ENCODE data around the gene TTLL5.

TTLL5 gene

DNA sequence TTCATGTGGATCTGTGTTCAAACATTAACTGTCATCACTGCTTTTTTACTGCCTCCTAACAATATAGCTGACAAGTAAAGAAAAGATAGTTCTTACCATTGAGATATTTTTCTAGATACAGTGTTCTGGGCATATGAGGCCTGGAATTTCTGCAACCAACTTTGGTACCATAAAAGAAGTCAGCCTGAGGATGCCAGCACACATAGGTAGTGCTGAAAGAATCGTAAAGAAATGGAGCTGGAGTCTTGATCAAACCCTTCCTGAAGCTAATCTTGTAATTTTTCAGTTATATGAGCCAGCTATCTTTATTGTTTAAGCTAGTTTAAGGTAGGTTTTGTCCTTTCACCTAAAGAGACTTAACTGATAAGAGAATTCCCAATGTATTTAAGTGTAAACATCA is 11.7 kb upstream of the TTLL5 start:
- Histone ChIP-seq H3K27ac (ENCODE audit: low read depth, low read length, severe bottlenecking) (no peak overlapping the region), H3K4me3 (ENCODE audit: extremely low read depth, insufficient read depth, low read length, poor library complexity, severe bottlenecking) (no peak overlapping the region), H3K36me3 (ENCODE audit: control insufficient read depth, insufficient read depth, low read length) (peaks cover 55% of the 10 kb centered on the region), H3K9me3 (ENCODE audit: control insufficient read depth, low read length) (no peaks in the 10 kb centered on the region), H3K4me1 (ENCODE audit: control insufficient read depth, insufficient read depth, low read length, poor library complexity, severe bottlenecking) (peaks cover 29% of the 10 kb centered on the region)
- WGBS, 2 experiments (ENCODE audit: insufficient coverage in 2 of 2): 100% methylated on average over 1 of the region's 1 CpG; no CpG with 5 or more reads in 1 of the 2 experiments

DNA sequence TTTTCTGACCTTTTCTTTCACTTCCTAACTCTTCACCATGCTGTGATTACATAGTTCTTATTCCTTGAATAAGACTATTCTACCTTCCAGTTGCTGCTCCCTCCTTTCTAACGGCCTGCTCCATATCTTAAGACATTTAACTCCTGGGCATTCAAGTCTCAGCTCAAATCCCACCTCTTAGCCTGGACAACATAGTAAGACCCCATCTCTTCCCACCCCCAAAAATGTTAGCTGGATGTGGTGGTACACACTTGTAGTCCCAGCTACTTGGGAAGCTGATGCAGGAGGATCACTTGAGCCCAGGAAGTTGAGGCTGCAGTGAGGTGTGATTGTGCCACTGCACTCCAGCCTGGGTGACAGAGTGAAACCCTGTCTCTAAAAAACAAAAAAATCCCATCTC is 11.3 kb upstream of the TTLL5 start:
- no peaks in the 10 kb centered on the region for H3K9me3 ChIP-seq (ENCODE audit: control insufficient read depth, low read length)
- no peak overlapping the region for H3K4me3 ChIP-seq (ENCODE audit: extremely low read depth, insufficient read depth, low read length, poor library complexity, severe bottlenecking)
- 91 to 100% methylated on average over 1 of the region's 1 CpG for WGBS, 2 experiments (ENCODE audit: insufficient coverage in 2 of 2)
- no peak overlapping the region for H3K27ac ChIP-seq (ENCODE audit: low read depth, low read length, severe bottlenecking)
- peaks cover 29% of the 10 kb centered on the region for H3K4me1 ChIP-seq (ENCODE audit: control insufficient read depth, insufficient read depth, low read length, poor library complexity, severe bottlenecking)
- H3K36me3 ChIP-seq (ENCODE audit: control insufficient read depth, insufficient read depth, low read length): peaks cover 59% of the 10 kb centered on the region

DNA sequence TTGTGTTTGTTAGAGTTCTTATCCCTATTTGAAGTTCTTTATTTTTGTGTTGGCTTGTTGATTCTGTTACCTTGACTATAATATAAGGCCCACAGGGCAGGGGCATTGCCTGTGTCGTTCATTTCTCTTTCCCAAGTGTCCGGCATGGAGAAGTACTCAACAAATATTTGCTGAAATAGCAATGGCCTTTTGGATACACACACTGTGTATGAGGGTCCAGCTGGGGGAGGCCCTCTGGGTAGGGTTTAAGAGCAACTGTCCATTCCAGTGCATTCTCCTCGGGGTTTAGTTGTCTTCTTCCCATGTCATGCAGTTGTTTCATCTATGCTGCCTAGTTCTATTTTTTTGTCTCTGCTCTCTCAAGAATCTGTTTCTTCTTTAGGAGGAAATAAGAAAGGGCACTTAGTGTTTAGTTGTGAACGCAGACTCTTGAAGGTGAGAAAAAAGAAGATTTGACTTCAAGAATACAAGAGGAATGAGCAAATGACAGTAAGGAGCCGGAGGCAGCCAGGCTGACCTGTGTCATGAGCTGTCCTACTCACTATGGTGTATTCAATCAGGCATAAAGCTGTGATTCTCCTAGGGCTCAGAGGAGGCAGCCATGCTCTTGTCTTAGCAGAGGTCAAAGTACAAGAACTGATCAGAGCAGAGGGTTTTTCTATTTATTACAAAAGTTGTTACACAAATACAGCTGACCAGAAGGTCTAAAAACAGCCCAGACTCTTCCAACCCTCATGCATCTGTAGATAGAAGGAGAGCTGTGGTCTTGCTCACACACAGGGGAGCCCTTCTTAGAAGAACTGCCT is 10.6 kb upstream of the TTLL5 start:
- H3K9me3 ChIP-seq (ENCODE audit: control insufficient read depth, low read length): no peaks in the 10 kb centered on the region
- peaks cover 29% of the 10 kb centered on the region for H3K4me1 ChIP-seq (ENCODE audit: control insufficient read depth, insufficient read depth, low read length, poor library complexity, severe bottlenecking)
- 100% methylated on average over 2 of the region's 5 CpGs for WGBS, 2 experiments (ENCODE audit: insufficient coverage in 2 of 2)
- peaks cover 66% of the 10 kb centered on the region for H3K36me3 ChIP-seq (ENCODE audit: control insufficient read depth, insufficient read depth, low read length)
- no peak overlapping the region for H3K4me3 ChIP-seq (ENCODE audit: extremely low read depth, insufficient read depth, low read length, poor library complexity, severe bottlenecking)
- H3K27ac ChIP-seq (ENCODE audit: low read depth, low read length, severe bottlenecking): no peak overlapping the region

DNA sequence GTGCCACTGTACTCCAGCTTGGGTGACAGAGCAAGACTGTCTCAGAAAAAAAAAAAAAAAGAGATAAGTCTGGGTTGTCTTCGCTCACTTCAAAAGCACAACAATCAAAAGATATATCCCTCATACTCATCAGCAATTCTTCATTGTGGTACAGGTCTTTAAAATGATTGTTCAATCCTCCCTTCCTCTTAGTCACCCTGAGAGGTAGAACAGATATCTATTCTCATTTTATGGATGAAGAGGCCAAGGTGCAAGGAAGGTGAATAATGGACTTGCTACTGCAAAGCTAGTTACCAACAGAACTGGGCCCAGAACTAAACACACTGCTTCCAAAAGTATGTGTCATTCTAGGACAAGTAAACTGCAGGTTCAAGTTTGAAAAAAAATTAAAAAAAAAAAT is 7.5 kb upstream of the TTLL5 start:
- no peak overlapping the region for H3K4me3 ChIP-seq (ENCODE audit: extremely low read depth, insufficient read depth, low read length, poor library complexity, severe bottlenecking)
- H3K36me3 ChIP-seq (ENCODE audit: control insufficient read depth, insufficient read depth, low read length): peaks cover 86% of the 10 kb centered on the region
- H3K27ac ChIP-seq (ENCODE audit: low read depth, low read length, severe bottlenecking): no peak overlapping the region
- no peaks in the 10 kb centered on the region for H3K9me3 ChIP-seq (ENCODE audit: control insufficient read depth, low read length)
- no CpG with 5 or more reads among the region's 1 CpG for WGBS, 2 experiments (ENCODE audit: insufficient coverage in 2 of 2)
- H3K4me1 ChIP-seq (ENCODE audit: control insufficient read depth, insufficient read depth, low read length, poor library complexity, severe bottlenecking): peaks cover 2% of the 10 kb centered on the region

DNA sequence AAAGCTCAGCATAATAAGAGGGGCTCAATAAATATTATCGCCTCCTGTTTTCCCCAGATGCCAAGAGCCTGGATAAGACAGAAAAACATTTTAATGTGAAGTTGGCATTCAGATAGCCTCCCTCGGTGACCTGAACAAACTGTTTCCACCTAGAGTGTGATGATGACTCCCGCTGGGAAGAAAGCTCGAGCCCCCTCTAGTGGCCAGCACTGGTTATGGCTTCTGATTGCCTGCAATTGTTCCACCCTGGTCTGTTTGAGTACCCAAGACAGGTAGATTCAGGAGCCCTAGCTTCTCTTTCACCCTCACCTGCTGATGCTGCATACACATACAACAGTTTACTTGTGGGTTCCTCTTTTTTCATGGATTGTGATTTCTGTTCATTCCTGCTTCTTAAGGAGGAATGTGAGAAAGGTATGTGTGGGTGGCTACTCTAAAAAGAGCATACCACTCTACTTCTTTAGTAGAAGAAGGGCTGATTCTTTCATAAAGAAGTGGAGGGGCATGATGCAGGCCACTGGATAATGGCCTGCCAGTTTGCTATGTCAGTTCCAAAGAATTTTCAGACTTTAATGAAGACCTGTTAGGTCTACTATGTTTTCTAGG is 6.8 kb upstream of the TTLL5 start:
- Histone ChIP-seq H3K27ac (ENCODE audit: low read depth, low read length, severe bottlenecking) (no peak overlapping the region), H3K4me3 (ENCODE audit: extremely low read depth, insufficient read depth, low read length, poor library complexity, severe bottlenecking) (no peak overlapping the region), H3K9me3 (ENCODE audit: control insufficient read depth, low read length) (no peaks in the 10 kb centered on the region), H3K36me3 (ENCODE audit: control insufficient read depth, insufficient read depth, low read length) (peaks cover 83% of the 10 kb centered on the region), H3K4me1 (ENCODE audit: control insufficient read depth, insufficient read depth, low read length, poor library complexity, severe bottlenecking) (no peaks in the 10 kb centered on the region)
- 9 to 10% methylated on average over 3 to 4 of the region's 4 CpGs for WGBS, 2 experiments (ENCODE audit: insufficient coverage in 2 of 2)

DNA sequence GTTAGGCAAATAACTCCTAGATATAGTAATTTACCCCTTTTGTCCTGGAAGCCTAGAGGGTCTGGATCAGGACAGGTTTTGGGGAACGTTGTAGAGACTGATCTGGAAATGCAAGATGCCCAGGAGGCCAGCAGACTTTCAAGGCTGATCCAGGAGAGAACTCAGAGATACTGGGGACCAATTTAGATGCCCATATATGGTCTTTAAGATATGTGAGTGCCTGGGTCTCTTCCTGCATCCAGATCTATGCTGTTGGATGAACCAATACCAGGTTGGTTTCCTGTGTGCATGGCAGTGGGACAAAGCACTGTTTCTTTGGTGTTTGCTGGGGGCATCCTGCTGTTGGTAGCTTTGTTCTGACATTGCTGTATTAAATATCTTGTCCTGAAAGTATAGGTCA is 5.8 kb upstream of the TTLL5 start:
- H3K27ac ChIP-seq (ENCODE audit: low read depth, low read length, severe bottlenecking): no peak overlapping the region
- WGBS, 2 experiments (ENCODE audit: insufficient coverage in 2 of 2): 58 to 63% methylated on average over 1 of the region's 1 CpG

DNA sequence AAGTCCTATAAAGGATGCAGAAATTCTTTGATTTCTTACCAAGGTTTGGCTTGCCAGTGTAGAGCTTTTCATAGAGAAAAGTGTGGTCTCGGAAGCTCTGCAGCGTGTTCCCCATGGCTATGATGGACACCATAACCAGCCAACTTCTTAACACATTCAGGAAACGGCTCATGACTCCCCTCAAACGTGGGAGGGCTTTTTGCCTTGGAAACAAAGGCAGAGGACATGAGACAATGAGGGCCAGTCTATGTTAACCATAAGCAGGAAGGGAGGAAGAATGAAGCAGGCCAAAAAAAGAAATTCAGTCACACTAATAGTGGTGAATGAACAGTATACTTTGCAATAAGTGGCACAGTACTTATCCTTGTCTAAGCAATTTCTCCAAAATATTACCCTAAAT is 3.7 kb upstream of the TTLL5 start:
- Histone ChIP-seq H3K4me1 (ENCODE audit: control insufficient read depth, insufficient read depth, low read length, poor library complexity, severe bottlenecking) (no peaks in the 10 kb centered on the region), H3K9me3 (ENCODE audit: control insufficient read depth, low read length) (no peaks in the 10 kb centered on the region), H3K27ac (ENCODE audit: low read depth, low read length, severe bottlenecking) (no peak overlapping the region), H3K36me3 (ENCODE audit: control insufficient read depth, insufficient read depth, low read length) (peaks cover 52% of the 10 kb centered on the region), H3K4me3 (ENCODE audit: extremely low read depth, insufficient read depth, low read length, poor library complexity, severe bottlenecking) (no peak overlapping the region)
- 87% methylated on average over 3 of the region's 4 CpGs; no CpG with 5 or more reads in 1 of the 2 experiments for WGBS, 2 experiments (ENCODE audit: insufficient coverage in 2 of 2)

More for the DNA sequence above, 5.8 kb upstream of the TTLL5 start:
- Histone ChIP-seq H3K36me3 (ENCODE audit: control insufficient read depth, insufficient read depth, low read length) (peaks cover 73% of the 10 kb centered on the region), H3K4me3 (ENCODE audit: extremely low read depth, insufficient read depth, low read length, poor library complexity, severe bottlenecking) (no peak overlapping the region), H3K4me1 (ENCODE audit: control insufficient read depth, insufficient read depth, low read length, poor library complexity, severe bottlenecking) (no peaks in the 10 kb centered on the region), H3K9me3 (ENCODE audit: control insufficient read depth, low read length) (no peaks in the 10 kb centered on the region)

DNA sequence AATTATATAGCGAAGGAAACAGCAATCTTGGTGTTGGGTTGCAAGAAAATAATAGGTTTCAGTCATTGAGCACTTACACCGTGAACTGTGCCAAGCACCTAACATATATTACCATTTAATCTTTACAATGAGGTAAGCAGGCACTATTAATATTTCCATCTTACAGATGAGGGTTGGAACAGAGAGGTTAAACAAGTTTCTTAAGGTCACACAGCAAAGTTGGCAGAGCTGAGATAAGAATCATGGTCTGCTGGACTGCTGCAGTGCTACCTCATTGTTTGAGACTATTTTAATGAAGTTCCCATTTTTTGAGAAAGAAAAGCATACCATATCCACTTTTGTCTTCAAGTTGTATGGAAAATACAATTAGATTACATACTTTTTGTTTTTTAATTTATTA is 2.1 kb upstream of the TTLL5 start:
- WGBS, 2 experiments (ENCODE audit: insufficient coverage in 2 of 2): no CpG with 5 or more reads among the region's 2 CpGs
- H3K4me1 ChIP-seq (ENCODE audit: control insufficient read depth, insufficient read depth, low read length, poor library complexity, severe bottlenecking): peaks cover 6% of the 10 kb centered on the region
- no peaks in the 10 kb centered on the region for H3K9me3 ChIP-seq (ENCODE audit: control insufficient read depth, low read length)
- H3K4me3 ChIP-seq (ENCODE audit: extremely low read depth, insufficient read depth, low read length, poor library complexity, severe bottlenecking): no peak overlapping the region
- H3K27ac ChIP-seq (ENCODE audit: low read depth, low read length, severe bottlenecking): no peak overlapping the region
- H3K36me3 ChIP-seq (ENCODE audit: control insufficient read depth, insufficient read depth, low read length): peaks cover 46% of the 10 kb centered on the region

DNA sequence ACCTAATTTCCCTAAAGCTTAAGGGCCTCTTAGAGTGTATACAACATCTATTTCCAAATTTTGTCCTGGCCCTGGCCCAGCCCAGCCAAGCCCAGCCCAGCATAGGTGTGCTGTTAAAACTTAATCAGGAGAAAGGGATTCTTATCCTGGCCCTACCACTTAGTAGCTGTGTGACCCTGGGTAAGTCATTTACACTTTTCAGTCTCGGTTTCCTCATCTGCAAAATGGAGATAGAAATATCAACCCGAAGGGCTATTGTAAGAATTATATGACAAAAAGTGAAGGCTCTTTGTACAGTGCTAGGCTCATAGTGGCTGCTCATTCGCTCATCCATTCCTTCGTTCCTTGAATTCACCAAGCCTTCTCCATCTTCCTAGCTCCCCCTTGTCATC is 812 bp upstream of the TTLL5 start:
- 0 to 7% methylated on average over 2 to 4 of the region's 4 CpGs for WGBS, 2 experiments (ENCODE audit: insufficient coverage in 2 of 2)
- Histone ChIP-seq H3K36me3 (ENCODE audit: control insufficient read depth, insufficient read depth, low read length) (peaks cover 40% of the 10 kb centered on the region), H3K27ac (ENCODE audit: low read depth, low read length, severe bottlenecking) (no peak overlapping the region)

DNA sequence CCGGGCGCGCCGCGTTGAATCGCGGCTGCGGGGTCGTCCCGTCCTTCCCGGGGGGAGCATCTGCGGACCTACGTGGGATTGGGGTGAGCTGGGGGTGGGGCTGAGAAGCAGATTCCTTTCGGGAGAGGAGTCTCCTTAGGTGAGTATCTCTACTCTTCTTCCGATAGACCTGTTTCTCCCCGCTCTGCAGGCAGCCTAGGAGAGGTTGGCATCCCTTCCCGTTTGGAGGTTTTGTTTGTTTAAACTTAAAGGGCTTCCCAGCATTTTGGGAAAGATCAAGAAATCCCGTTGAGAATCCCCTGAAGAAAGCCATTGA is 411 bp downstream of the TTLL5 start:
- H3K4me1 ChIP-seq (ENCODE audit: control insufficient read depth, insufficient read depth, low read length, poor library complexity, severe bottlenecking): peaks cover 6% of the 10 kb centered on the region
- H3K27ac ChIP-seq (ENCODE audit: low read depth, low read length, severe bottlenecking): peak overlapping the region; percentile 93
- H3K9me3 ChIP-seq (ENCODE audit: control insufficient read depth, low read length): no peaks in the 10 kb centered on the region
- H3K36me3 ChIP-seq (ENCODE audit: control insufficient read depth, insufficient read depth, low read length): peaks cover 34% of the 10 kb centered on the region
- peak overlapping the region; percentile 91 for H3K4me3 ChIP-seq (ENCODE audit: extremely low read depth, insufficient read depth, low read length, poor library complexity, severe bottlenecking)
- 0 to 3% methylated on average over 2 to 11 of the region's 18 CpGs for WGBS, 2 experiments (ENCODE audit: insufficient coverage in 2 of 2)

More for the DNA sequence above, 812 bp upstream of the TTLL5 start:
- H3K9me3 ChIP-seq (ENCODE audit: control insufficient read depth, low read length): no peaks in the 10 kb centered on the region
- peaks cover 6% of the 10 kb centered on the region for H3K4me1 ChIP-seq (ENCODE audit: control insufficient read depth, insufficient read depth, low read length, poor library complexity, severe bottlenecking)
- peak overlapping the region; percentile 91 for H3K4me3 ChIP-seq (ENCODE audit: extremely low read depth, insufficient read depth, low read length, poor library complexity, severe bottlenecking)

DNA sequence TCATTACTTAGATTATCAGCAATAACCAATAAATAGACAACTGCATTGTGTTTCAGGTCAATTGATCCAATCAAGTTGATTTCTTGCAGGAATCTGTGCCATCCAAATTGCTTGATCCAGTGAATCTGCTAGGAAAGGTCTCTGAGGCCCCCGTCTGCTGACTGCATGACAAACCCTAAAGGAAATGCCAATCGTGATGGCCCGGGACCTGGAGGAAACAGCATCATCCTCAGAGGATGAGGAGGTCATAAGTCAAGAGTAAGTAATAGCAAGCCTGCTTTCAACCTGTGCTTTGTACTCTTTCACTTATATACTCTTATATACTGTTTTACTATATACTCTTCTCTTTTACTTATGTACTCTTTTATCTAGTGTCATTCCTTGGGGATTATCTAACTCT is 1.9 kb downstream of the TTLL5 start:
- 43 to 92% methylated on average over 1 to 2 of the region's 3 CpGs for WGBS, 2 experiments (ENCODE audit: insufficient coverage in 2 of 2)
- H3K4me3 ChIP-seq (ENCODE audit: extremely low read depth, insufficient read depth, low read length, poor library complexity, severe bottlenecking): peak overlapping the region; percentile 3
- peaks cover 27% of the 10 kb centered on the region for H3K36me3 ChIP-seq (ENCODE audit: control insufficient read depth, insufficient read depth, low read length)
- H3K9me3 ChIP-seq (ENCODE audit: control insufficient read depth, low read length): no peaks in the 10 kb centered on the region
- H3K4me1 ChIP-seq (ENCODE audit: control insufficient read depth, insufficient read depth, low read length, poor library complexity, severe bottlenecking): peaks cover 6% of the 10 kb centered on the region
- no peak overlapping the region for H3K27ac ChIP-seq (ENCODE audit: low read depth, low read length, severe bottlenecking)

All from mesodermal cell (in vitro differentiated cells).